Bladder microvascular endothelial cell (primary cell): ENCODE measurements around the gene TMEM267. TPM values are rescaled to one million over a fixed set of nuclear protein-coding genes. Genes with fewer than 3 reads are reported as not detected.

ENCODE experiments used
- total RNA-seq: library from RNA; depleted of rRNA; stranded (reverse); fragments of >200 nt; gene quantifications from 2 replicates; pipeline ENCODE4 v1.2.3, GENCODE V29; 2014

The TMEM267 gene, protein sequence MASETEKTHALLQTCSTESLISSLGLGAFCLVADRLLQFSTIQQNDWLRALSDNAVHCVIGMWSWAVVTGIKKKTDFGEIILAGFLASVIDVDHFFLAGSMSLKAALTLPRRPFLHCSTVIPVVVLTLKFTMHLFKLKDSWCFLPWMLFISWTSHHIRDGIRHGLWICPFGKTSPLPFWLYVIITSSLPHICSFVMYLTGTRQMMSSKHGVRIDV
- total RNA-seq = 5.2 and 14.3 TPM in 2 replicates

DNA sequence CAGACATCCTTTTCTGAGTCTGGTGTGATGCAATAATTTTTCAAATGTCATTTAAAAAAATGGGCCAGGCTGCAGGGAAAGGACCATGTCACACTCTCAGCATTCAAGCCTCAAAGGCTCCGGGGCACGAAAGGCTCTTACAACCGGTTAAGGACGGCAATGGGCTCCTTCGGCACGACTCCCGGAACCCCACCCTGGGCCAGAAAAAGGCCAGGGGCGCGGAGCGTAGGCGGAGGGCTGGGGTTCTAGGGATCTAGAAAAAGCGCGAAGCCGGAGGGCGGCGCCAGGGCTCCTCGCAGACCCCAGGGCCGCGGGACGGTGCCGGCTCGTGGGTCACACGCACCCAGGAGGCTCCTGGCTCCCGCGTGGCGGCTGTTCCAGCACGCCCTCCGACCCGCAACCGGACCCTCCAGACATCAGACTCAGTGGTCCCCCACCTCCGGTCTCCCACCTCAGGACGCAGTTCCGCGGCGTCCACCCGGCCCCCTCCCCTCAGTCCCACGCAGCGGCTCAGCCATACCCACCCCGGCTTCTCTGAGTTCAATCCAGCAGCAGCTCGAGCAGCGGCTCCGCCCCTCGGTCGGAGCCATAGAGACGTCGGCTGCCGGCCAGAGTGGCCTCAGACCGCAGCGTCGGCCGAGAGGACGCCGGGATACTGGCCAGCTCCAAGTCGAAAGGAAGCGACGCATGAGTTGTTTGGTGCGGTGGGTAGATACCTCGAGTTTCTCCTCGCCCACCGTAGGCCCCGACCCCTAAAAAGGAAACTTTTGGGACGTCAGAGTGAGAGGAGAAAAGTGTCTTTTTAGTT lies at the start of gene TMEM267:
Gene TMEM267 (minus strand): TSS at position 568 of the 808 bp plus-strand sequence. CDS start 29,896 bp downstream, outside the sequence.

DNA sequence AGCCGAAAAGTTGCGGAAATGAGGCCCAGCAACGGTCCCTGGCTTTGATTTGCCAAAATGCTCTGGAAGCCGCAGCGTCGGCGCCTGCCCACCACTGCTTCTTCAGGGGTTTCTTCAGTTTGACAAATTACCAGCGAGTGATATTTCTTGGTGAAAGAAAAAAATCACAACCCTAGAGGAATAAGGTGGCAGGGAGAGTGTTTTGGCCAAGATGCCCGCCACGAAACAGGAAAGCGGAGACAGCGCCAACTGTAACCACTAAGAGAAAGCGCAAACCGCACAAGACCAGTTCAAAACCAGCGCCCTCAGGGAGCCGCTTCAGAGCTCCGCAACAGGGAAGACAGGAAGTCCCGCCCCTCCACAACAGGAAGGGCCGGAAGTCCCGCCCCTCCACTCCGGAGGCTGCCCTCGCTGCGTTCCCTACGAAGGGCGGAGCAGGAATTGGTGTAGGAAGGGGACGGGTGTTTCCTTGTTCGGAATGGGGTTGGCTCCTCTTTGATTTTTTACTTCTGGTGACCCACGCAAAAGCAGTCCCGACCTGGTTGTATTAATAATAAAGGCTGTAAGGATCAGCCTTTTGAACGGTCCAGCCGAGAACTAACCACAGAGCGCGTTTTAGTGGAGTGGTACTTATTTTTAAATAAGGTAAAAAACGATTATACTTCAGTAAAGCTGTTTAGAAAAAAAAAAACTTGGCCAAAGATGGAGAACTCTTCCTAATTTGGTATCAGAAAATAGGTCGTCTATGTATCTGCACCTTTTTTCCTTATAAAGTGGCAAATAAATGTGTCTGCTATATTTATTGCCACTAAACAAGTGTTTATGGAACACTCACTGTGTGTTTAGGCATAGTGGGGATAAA lies 31.4 kb upstream of the TMEM267 start, which contains the start of gene C5orf34:
Gene C5orf34 (minus strand): TSS at position 333 of the 862 bp plus-strand sequence. CDS start 5,809 bp downstream, outside the sequence.

GRCh38 chr5:43412156-43412555 lies 71.5 kb downstream of the TMEM267 start, which contains the start of gene CCL28:
CCL28 (minus strand) TSS chr5:43412391; CDS start chr5:43412316, 75 bp downstream.

Other genes starting within 250 kb of the TMEM267 start
- 39.1 and 55.9 TPM in 2 replicates for gene HMGCS1, start 170.5 kb downstream of the TMEM267 start, total RNA-seq
- 0.81 and 2.0 TPM in 2 replicates for gene CCL28, start 71.5 kb downstream of the TMEM267 start, total RNA-seq
- gene C5orf34, start 31.3 kb upstream of the TMEM267 start, total RNA-seq = 3.9 and 4.3 TPM in 2 replicates
- 44.8 and 80.2 TPM in 2 replicates for gene PAIP1, start 73.2 kb upstream of the TMEM267 start, total RNA-seq
- 62.0 and 115 TPM in 2 replicates for gene NNT, start 119.3 kb upstream of the TMEM267 start, total RNA-seq